Measurements from ENCODE around the gene TOX4.
A peak's percentile ranks its signal among the peaks of the same experiment; 100 is the strongest.
"Not testable (repeated sequence)": the region's sequence is repeated elsewhere in the genome, so short reads cannot be mapped to it uniquely, and the experiment has no call there.

Gene TOX4

GRCh38 chr14:21476925-21477681 lies at the start of gene TOX4, which contains the start of gene RAB2B:
TOX4 (plus strand) TSS chr14:21477195; CDS start chr14:21477279, 84 bp downstream.
RAB2B (minus strand) TSS chr14:21476959; CDS start chr14:21476872, 87 bp downstream.
- Mint-ChIP-seq H3K9me3 (no peaks in the 10 kb centered on the region), H3K4me3 (peak within 1 kb of the TSS; percentile 99), H3K27ac (peak within 1 kb of the TSS; percentile 98), H3K4me1 (peaks cover 17% of the 10 kb centered on the region), H3K27me3 (no peaks in the 10 kb centered on the region), H3K36me3 (peaks cover 13% of the 10 kb centered on the region)
- peak; percentile 94 for ATAC-seq (ENCODE audit: low read depth)
- peak; percentile 95 to 96 for DNase-seq (ENCODE audit: low spot score in 2 of 2)

GRCh38 chr14:21428930-21429329 lies 48.1 kb upstream of the TOX4 start:
- no peak for ATAC-seq (ENCODE audit: low read depth)
- no peak overlapping the region for H3K27ac Mint-ChIP-seq
- peaks cover 30% of the 10 kb centered on the region for H3K36me3 Mint-ChIP-seq

DNA sequence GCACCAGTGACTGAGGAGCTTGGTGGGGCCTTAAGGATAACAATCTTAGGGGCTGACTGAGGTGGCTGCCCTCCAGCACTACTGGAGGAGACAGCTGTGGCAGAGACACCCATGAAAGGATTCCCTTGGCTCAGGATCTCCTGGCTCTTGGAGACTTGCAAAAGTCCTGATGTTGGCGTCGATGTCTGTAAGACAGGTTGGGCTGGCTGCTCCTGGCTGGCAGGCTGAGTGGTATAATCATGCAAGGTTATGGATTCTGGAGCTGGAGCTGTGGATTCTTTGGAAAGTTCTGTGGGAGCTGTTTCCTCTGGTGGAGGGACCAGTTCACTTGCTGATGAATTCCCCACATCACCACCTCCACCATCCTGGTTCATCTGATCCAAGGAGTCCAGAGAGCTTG lies 45.9 kb upstream of the TOX4 start:
- no peak for DNase-seq (ENCODE audit: low spot score in 2 of 2)
- Mint-ChIP-seq H3K27ac (no peak overlapping the region), H3K36me3 (peaks cover 22% of the 10 kb centered on the region), H3K4me3 (no peak overlapping the region), H3K4me1 (peaks cover 21% of the 10 kb centered on the region), H3K27me3 (no peaks in the 10 kb centered on the region), H3K9me3 (no peaks in the 10 kb centered on the region)
- no peak for ATAC-seq (ENCODE audit: low read depth)

More at GRCh38 chr14:21428930-21429329, 48.1 kb upstream of the TOX4 start:
- Mint-ChIP-seq H3K4me1 (peaks cover 9% of the 10 kb centered on the region), H3K27me3 (no peaks in the 10 kb centered on the region), H3K9me3 (no peaks in the 10 kb centered on the region), H3K4me3 (no peak overlapping the region)
- no peak for DNase-seq (ENCODE audit: low spot score in 2 of 2)

- Mint-ChIP-seq H3K36me3 (peaks cover 10% of the 10 kb centered on the region), H3K9me3 (no peaks in the 10 kb centered on the region), H3K27me3 (no peaks in the 10 kb centered on the region), H3K4me3 (peak overlapping the region; percentile 90), H3K27ac (peak overlapping the region; percentile 95), H3K4me1 (peaks cover 39% of the 10 kb centered on the region)
- ATAC-seq (ENCODE audit: low read depth) (no peak), DNase-seq (ENCODE audit: low spot score in 2 of 2) (no peak)
Observed at GRCh38 chr14:21436567-21437062, 40.4 kb upstream of the TOX4 start.

DNA sequence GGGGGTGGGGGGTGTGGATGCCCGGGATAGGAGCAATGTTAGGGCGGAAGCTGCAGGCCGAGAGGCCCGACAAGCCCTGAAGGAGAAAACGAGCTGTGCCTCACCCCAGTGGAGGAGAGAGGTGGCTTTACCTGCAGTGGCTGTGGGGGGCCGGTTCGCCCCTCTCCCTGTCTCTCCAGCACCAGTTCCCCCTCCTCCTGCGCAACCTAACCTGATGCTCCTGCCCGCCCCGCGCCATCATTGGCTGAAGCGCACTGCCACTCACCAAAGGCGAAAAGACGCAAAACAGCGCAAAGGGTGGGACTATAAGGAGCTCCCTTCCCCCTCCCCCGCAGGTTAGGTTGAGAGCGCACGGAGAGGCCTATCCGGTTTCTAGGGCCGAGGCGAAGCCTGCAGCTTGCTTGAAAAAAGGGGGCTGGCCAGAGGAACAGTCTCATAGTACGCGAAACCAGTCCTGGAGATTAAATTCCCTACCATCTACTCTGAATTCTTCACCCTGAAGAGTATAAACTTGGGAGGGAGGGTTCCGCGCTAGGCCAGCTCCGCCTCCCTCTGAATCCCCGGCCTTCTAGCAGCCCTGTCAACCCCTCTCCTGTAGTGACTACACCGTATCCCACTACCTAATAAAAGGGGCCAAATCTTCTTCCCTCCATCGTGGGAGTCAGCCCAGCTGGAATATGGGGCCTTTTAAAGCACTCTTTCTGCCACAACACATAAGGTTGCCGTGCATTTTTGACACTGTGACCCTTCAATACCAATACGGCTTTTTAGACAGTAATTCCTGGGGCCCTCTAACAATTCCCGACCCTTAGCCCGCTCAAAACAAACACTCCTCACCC lies 39.7 kb upstream of the TOX4 start:
- no peaks in the 10 kb centered on the region for H3K9me3 Mint-ChIP-seq
- ATAC-seq (ENCODE audit: low read depth) (peak; percentile 97), DNase-seq (ENCODE audit: low spot score in 2 of 2) (peak; percentile 98 to 99)
- peaks cover 43% of the 10 kb centered on the region for H3K4me1 Mint-ChIP-seq
- peaks cover 11% of the 10 kb centered on the region for H3K36me3 Mint-ChIP-seq
- H3K27me3 Mint-ChIP-seq: no peaks in the 10 kb centered on the region
- peak overlapping the region; percentile 95 for H3K27ac Mint-ChIP-seq
- peak overlapping the region; percentile 90 for H3K4me3 Mint-ChIP-seq

DNA sequence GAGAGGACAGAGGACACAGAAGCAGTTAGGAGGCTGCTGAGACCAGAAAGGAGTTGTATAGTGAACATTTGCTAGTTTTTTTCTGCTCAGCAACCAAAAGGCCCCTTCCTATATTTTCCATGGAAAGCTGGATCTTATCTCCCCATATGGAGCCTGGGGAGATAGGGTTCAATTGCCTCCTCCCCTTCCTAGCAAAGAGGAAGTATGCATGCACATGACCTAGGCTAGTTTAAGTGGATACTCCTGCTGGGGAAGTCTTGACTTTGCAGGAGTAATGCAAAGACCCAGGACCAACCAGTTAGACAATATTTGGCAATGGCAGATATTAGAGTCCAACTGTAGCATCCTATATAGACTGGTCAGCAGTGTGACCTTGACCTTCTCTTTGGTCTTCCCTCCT lies 36.1 kb upstream of the TOX4 start:
- H3K27ac Mint-ChIP-seq: peak overlapping the region; percentile 72
- peaks cover 8% of the 10 kb centered on the region for H3K36me3 Mint-ChIP-seq
- H3K4me1 Mint-ChIP-seq: peaks cover 34% of the 10 kb centered on the region
- H3K4me3 Mint-ChIP-seq: no peak overlapping the region
- no peak for ATAC-seq (ENCODE audit: low read depth)
- DNase-seq (ENCODE audit: low spot score in 2 of 2): no peak
- no peaks in the 10 kb centered on the region for H3K9me3 Mint-ChIP-seq
- H3K27me3 Mint-ChIP-seq: no peaks in the 10 kb centered on the region

- peaks cover 28% of the 10 kb centered on the region for H3K4me1 Mint-ChIP-seq
- H3K9me3 Mint-ChIP-seq; H3K4me3 Mint-ChIP-seq; H3K27ac Mint-ChIP-seq; DNase-seq (ENCODE audit: low spot score in 2 of 2); H3K27me3 Mint-ChIP-seq; H3K36me3 Mint-ChIP-seq; ATAC-seq (ENCODE audit: low read depth): not testable (repeated sequence)
Observed at GRCh38 chr14:21442657-21443056, 34.3 kb upstream of the TOX4 start.

DNA sequence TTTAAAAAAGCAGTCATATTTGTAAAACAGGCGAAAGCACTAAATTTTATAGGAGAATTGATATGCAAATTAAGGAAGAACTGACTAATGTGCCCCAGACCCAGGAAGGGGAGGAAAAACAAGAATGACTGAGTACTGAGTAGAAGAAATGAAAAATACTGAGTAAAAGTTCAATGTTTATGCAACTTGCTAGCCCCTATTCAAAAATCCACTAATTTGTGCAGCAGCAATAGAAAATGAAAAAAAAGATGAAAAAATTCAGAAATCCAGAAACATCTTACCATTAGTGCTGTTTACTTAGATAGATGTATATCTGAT lies 27.1 kb upstream of the TOX4 start:
- Mint-ChIP-seq H3K4me3 (no peak overlapping the region), H3K9me3 (no peaks in the 10 kb centered on the region), H3K27ac (peak overlapping the region; percentile 45), H3K4me1 (peaks cover 28% of the 10 kb centered on the region), H3K27me3 (no peaks in the 10 kb centered on the region), H3K36me3 (peaks cover 8% of the 10 kb centered on the region)
- ATAC-seq (ENCODE audit: low read depth) (no peak), DNase-seq (ENCODE audit: low spot score in 2 of 2) (no peak)

- DNase-seq (ENCODE audit: low spot score in 2 of 2): no peak
- ATAC-seq (ENCODE audit: low read depth): no peak
- H3K4me1 Mint-ChIP-seq: peaks cover 28% of the 10 kb centered on the region
- no peaks in the 10 kb centered on the region for H3K27me3 Mint-ChIP-seq
- peaks cover 12% of the 10 kb centered on the region for H3K36me3 Mint-ChIP-seq
- H3K4me3 Mint-ChIP-seq: peak overlapping the region; percentile 96
- H3K27ac Mint-ChIP-seq: peak overlapping the region; percentile 98
- no peaks in the 10 kb centered on the region for H3K9me3 Mint-ChIP-seq
Observed at GRCh38 chr14:21454843-21455544, 22.0 kb upstream of the TOX4 start.

GRCh38 chr14:21455592-21455911 lies 21.4 kb upstream of the TOX4 start:
- no peaks in the 10 kb centered on the region for H3K9me3 Mint-ChIP-seq
- DNase-seq (ENCODE audit: low spot score in 2 of 2): no peak
- H3K4me3 Mint-ChIP-seq: peak overlapping the region; percentile 96
- peak; percentile 3 for ATAC-seq (ENCODE audit: low read depth)
- peak overlapping the region; percentile 98 for H3K27ac Mint-ChIP-seq
- peaks cover 23% of the 10 kb centered on the region for H3K4me1 Mint-ChIP-seq
- no peaks in the 10 kb centered on the region for H3K27me3 Mint-ChIP-seq
- H3K36me3 Mint-ChIP-seq: peaks cover 12% of the 10 kb centered on the region

DNA sequence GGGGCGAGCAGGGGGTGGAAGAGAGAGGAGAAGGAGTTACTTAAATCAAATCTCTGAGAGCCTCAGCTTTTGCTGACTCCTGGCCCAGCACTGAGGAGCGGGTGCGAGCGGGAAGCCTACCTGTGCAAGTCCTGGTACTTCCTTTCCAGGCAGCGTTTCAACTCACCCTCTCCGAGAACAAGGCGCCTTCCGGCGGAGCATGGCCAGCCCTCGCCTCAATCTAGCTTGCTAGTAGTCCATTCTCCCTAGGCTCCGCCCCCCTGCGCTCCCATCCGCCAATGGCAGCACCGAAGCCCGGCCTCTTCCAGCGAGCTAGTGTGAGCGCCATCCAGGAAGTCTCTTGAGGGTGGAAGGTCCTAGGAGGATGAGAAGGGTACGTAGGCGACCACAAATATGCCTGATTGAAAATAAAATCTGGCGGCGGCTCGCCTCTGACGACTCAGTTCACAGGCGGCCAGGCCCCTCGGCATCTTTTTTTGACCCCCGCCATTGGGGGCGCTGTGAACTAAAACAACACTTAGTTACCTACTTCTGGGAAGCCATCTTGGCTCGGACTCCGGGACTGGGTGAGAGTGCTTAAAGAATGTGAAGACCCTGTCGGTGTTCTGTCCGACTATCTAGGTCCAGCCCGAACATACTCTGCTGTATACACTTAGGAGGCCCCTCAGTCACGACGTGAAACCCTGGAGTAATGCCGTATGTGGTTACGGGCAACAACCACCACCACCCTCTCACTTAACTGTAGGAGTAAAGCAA lies 20.9 kb upstream of the TOX4 start, which contains the start of gene CHD8:
Gene CHD8, minus strand, starts transcription at position 212 of the 756 bp plus-strand sequence. CDS start 24,480 bp downstream, outside the sequence.
- H3K4me3 Mint-ChIP-seq: peak within 1 kb of the TSS; percentile 96
- peaks cover 23% of the 10 kb centered on the region for H3K4me1 Mint-ChIP-seq
- ATAC-seq (ENCODE audit: low read depth) (peak; percentile 92), DNase-seq (ENCODE audit: low spot score in 2 of 2) (peak; percentile 93 to 97)
- H3K27me3 Mint-ChIP-seq: no peaks in the 10 kb centered on the region
- H3K36me3 Mint-ChIP-seq: peaks cover 13% of the 10 kb centered on the region
- no peaks in the 10 kb centered on the region for H3K9me3 Mint-ChIP-seq
- H3K27ac Mint-ChIP-seq: peak within 1 kb of the TSS; percentile 98

DNA sequence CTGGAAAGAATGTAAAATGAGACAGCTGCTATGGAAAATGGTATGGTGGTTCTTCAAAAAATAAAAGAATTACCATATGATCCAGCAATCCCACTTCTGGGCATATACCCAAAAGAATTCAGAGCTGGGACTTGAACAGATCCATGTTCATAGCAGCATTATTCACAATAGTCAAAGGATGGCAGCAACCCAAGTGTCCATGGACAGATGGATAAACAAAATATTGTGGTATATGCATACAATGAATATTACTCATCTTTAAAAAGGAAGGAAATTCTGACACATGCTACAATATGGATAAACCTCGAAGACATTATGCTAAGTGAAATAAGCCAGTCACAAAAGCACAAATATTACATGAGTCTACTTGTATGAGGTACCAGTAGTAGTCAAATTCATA lies 9.4 kb upstream of the TOX4 start:
- no peak for ATAC-seq (ENCODE audit: low read depth)
- Mint-ChIP-seq H3K27ac (no peak overlapping the region), H3K4me3 (no peak overlapping the region), H3K27me3 (no peaks in the 10 kb centered on the region), H3K9me3 (no peaks in the 10 kb centered on the region), H3K4me1 (peaks cover 3% of the 10 kb centered on the region), H3K36me3 (peaks cover 30% of the 10 kb centered on the region)
- DNase-seq (ENCODE audit: low spot score in 2 of 2): no peak

GRCh38 chr14:21475767-21476522 lies 1.1 kb upstream of the TOX4 start:
- Mint-ChIP-seq H3K4me1 (peaks cover 17% of the 10 kb centered on the region), H3K9me3 (no peaks in the 10 kb centered on the region), H3K27me3 (no peaks in the 10 kb centered on the region), H3K27ac (peak overlapping the region; percentile 98), H3K4me3 (peak overlapping the region; percentile 99), H3K36me3 (peaks cover 13% of the 10 kb centered on the region)
- ATAC-seq (ENCODE audit: low read depth) (no peak), DNase-seq (ENCODE audit: low spot score in 2 of 2) (no peak)

Data from memory B cell (primary cell).